ENCODE measurements around the gene PAGR1.

Gene PAGR1

DNA sequence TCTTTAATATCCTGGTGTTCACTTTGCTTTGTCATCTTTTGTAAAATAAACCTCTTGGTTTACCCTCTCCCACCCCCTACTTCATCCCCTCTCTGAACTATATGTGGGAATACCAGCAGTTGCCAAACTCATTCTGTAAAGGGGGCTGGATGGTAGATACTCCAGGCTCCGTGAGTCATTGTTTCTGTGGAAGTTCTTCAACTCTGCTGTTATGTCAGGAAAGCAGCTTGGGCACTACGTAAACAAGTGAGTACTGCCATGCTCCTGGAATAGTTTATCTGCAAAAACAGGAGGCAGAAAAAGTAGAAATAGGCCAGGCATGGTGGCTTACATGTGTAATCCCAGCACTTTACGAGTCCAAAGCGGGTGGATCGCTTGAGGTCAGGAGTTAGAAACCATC, 21.9 kb downstream of the PAGR1 start:
- DNase-seq (ENCODE audit: low spot score), result no peak

DNA sequence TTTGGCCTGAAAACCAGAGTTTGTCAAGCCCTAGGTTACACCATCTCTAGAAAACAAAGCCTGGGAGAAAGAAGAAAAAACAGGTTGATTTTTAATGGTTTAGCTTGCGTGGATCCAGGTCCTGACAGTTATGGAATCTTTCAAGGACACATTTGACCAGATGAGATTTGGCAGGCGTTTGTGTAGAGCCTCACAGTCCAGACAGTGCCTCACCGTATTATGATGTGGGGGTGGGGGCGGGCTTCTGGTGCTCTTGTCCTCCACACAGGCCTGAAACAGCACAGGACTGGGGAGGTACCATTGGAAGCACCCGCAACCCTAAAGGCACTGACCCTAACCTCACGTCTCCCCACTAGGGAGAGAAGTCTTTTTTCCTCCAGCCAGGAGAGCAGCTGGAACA, 23.9 kb downstream of the PAGR1 start:
- DNase-seq (ENCODE audit: low spot score), result no peak

DNA sequence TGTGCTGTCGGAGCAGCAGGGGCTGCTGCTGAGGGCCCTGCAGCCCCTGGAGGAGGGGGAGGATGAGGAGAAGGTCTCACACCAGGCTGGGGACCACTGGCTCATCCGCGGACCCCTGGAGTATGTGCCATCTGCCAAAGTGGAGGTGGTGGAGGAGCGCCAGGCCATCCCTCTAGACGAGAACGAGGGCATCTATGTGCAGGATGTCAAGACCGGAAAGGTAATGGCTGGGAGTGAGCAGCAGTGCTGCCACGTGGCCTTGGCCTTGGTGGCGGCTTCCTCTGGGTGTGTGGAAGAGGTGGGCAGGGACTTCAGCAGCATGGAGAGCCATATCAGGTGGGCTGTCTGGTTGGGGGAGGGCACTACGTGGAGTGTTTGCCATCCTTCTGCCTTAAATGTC, 24.3 kb downstream of the PAGR1 start:
- DNase-seq (ENCODE audit: low spot score), result no peak

DNA sequence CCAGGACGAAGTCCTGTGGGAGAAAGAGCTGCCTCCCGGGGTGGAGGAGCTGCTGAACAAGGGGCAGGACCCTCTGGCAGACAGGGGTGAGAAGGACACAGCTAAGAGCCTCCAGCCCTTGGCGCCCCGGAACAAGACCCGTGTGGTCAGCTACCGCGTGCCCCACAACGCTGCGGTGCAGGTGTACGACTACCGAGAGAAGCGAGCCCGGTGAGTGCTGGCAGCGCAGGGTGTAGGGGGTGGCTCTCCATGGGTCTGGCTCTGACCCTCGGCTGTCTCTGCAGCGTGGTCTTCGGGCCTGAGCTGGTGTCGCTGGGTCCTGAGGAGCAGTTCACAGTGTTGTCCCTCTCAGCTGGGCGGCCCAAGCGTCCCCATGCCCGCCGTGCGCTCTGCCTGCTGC, 25.7 kb downstream of the PAGR1 start:
- no peak for DNase-seq (ENCODE audit: low spot score)

DNA sequence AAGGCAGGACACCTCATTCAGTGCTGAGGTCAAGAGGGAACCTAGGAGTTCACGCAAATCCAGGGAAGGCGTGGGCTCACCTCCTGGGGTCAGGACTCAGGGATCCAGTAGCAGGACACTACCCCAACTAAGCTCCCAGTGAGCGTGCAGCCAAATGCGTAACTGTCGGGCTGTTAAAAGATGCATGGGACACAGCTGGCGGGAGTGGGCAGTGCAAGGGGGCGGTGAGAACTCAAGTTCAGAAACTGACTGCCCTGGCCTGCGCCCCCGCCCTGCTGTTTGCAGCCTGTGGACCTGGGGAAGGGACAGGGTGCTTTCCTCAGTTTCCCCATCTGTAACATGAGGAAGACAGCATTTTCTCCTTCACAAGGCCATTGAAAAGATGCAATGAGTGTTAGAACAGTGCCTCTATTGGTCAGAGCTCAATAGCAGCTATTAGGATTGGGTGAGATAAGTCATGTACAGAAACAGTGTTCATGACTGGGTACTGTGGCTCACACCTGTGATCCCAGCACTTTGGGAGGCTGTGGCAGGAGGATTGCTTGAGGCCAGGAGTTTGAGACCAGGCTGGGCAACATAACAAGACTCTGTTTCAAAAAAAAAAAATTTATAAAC, 26.9 kb downstream of the PAGR1 start:
- DNase-seq (ENCODE audit: low spot score), result no peak

DNA sequence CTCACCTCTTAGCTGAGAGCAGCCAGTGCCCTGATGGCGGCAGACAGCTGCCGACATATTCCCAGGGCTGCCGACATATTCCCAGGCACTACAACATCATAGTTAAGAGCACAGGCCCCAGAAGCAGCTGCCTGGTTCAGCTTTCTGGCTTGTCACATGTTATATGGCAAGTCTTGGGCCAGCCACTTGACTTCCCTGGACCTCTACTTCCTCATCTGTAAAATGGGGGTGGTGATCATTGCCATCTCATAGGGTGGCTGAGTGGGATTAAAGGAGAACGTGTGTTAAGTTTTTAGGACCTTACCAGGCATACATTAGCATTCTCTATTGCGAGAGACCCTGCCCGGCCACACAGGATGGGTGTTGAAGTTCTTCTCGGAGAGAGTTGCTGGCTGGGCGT, 28.0 kb downstream of the PAGR1 start:
- DNase-seq (ENCODE audit: low spot score), result no peak

DNA sequence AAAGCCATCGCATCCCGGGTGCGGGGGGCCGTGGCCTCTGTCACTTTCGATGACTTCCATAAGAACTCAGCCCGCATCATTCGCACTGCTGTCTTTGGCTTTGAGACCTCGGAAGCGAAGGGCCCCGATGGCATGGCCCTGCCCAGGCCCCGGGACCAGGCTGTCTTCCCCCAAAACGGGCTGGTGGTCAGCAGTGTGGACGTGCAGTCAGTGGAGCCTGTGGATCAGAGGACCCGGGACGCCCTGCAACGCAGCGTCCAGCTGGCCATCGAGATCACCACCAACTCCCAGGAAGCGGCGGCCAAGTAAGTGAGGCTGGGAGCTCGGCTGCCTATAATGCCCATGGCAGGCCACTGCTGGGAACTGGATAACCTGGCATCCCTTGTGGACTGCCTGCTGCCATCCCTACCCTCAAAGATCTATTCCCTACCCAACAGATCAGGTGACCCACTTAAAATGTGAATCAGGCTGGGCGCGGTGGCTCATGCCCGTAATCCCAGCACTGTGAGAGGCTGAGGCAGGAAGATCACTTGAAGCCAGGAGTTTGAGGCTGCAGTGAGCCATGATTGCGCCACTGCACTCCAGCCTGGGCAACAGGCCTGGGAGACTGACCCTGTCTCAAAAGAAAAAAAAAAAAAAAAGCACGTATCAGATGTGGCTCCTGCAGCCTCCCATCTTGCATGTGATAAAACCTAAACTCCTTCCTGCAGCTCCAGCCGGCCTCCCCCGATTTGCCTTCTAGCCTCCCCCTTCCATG, 28.8 kb downstream of the PAGR1 start:
- no peak for DNase-seq (ENCODE audit: low spot score)

DNA sequence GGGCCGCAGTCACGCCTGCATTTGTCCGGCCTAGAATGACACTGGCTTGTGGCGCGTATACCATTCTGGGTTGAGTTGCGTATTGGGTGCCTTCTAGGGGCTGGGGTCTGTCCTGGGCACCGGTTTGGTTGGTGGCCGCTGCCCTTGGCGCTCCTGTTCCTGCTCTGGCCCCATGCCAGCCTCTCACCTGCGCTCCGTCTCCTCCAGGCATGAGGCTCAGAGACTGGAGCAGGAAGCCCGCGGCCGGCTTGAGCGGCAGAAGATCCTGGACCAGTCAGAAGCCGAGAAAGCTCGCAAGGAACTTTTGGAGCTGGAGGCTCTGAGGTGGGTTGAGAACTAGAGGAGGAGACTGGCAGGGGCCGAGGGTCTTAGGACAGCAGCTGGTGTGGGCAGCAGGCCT, 29.7 kb downstream of the PAGR1 start:
- DNase-seq (ENCODE audit: low spot score), result no peak

DNA sequence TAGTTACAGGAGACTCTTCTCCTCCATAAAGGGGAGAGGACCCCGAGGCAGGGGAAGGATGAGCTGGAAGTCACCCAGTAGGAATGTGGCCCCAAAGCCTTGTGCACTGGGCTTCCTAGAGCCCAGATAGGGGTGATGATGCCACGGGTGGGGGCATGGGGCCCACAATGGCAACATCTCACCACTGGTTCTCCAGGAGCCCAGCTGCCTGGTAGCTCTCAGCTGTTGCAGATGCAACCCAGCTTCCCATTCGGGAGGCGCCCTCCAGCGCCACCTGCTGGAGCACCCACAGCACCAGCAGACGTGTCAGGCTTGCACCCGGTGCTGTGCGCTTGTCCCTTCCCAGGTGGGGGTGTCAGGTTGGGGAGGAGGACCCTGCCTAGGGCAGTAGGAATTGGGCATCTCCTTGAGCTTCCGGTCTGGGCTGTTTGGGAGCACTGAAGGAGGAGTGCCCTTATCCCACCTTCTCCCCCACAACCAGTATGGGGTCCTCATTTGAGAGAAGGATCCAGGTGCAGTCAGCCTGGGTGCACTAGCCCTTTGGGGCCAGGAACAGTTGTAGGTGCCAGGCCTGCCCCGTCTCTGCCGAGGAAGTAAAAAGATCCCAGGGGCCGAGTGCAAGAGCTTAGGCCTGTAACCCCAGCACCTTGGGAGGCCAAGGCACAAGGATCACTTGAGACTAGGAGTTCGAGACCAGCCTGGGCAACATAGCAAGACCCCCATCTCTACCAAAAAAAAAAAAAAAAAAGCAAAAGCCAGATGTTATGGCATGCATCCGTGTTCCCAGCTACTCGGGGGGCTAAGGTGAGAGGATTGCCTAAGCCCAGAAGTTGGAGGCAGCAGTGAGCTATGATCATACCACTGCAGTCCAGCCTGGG, 32.7 kb downstream of the PAGR1 start:
- peak; percentile 82 for DNase-seq (ENCODE audit: low spot score)

DNA sequence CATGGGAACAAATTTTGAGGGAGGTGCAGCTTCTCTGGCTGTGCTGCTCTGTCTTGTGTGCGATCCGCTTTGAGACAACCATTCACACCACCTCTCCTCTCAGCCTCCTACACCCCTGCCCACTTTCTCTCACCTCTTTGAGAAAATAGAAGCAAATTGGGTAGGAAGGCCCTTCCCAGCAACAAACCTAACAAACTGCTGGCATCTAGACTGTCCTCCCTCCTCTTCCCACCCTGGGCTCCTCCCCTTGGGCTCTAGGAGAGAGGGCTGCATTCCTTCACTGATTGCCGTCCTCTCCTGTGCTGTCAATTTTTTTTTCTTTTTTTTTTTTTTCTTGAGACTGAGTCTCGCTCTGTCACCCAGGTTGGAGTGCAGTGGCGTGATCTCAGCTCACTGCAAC, 33.6 kb downstream of the PAGR1 start:
- DNase-seq (ENCODE audit: low spot score), result no peak

DNA sequence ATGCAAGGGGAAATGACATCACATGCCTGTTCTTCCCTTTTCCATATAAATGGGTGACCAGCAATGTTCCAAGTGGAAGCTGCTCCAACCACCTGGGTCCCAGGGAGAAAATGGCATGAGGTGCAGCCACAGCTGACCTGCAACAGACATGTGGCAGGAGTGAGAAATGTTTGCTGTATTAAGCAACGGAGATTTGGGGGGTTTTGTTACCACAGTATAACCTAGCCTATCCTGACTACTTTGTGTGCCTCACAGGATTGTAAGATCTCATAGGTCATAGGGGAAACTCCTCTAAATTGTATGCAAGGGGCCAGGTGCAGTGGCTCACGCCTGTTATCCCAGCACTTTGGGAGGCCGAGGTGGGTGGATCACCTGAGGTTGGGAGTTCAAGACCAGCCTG, 35.0 kb downstream of the PAGR1 start:
- no peak for DNase-seq (ENCODE audit: low spot score)

DNA sequence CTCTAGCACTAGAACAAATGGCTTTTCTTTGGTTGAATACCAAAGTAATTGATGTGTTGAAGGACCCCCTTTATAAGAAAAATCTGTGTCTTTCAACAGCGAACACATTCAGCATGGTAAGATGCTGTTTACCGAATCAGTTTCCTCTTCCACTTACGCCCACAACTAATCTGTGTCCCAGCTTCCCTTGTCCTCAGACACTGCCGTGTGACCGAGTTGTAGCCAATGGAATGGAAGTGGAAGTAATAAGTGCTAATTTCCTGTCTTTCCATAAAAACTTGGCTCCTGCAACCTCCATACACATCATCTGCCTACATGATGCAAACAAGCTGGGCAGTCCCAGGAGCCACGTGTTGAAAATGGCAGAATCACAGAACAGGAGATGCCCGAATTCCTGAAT, 36.7 kb downstream of the PAGR1 start:
- peak; percentile 26 for DNase-seq (ENCODE audit: low spot score)

DNA sequence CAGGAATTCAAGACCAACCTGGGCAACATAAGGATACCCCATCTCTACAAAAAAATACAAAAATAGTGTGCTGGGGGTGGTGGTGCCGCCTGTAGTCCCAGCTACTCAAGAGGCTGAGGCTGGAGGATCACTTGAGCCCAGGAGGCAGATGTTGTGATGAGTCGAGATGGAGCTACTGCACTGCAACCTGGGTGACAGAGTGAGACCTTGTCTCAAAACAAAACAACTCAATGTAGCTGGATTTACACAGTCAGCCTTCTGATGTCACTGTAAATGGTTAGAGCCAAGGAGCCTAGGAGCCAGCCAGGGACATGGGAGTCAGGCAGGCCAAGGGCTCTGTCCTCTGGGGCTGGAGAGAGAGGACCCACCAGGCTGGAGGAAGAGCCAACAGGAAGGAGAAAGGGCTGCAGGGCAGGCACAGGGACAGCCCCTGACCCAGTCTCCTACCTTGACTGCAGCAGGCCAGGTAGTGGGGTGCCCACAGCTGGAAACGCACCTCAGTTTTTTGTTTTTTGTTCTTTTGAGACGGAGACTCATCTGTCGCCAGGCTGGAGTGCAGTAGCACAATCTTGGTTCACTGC, 38.7 kb downstream of the PAGR1 start:
- DNase-seq (ENCODE audit: low spot score), result no peak

DNA sequence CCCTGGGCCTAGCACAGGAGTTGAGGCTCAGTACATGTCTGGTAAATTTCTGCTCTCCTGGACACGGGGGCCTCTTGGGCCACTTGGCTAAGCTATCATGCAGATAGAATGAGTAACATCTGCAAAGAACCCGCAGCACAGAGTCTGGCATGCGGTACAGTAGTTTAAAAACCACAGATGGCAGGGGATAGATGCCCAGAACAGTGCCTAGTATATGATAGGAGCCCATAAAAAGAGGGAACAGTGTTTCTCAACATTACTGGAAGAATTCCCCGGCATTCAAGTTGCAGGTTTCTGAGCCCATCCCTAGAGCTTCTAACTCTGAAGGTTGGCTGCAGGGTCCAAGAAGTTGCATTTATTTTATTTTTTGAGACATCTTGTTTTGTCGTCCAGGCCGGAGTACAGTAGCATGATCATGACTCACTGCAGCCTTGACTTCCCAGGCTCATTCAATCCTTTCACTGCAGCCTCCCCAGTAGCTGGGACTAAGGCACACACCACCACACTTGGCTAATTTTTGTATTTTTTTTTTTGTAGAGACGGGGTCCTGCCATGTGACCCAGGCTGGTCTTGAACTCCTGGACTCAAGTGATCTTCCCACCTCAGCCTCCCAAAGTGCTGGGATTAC, 41.3 kb downstream of the PAGR1 start:
- DNase-seq (ENCODE audit: low spot score), result no peak

DNA sequence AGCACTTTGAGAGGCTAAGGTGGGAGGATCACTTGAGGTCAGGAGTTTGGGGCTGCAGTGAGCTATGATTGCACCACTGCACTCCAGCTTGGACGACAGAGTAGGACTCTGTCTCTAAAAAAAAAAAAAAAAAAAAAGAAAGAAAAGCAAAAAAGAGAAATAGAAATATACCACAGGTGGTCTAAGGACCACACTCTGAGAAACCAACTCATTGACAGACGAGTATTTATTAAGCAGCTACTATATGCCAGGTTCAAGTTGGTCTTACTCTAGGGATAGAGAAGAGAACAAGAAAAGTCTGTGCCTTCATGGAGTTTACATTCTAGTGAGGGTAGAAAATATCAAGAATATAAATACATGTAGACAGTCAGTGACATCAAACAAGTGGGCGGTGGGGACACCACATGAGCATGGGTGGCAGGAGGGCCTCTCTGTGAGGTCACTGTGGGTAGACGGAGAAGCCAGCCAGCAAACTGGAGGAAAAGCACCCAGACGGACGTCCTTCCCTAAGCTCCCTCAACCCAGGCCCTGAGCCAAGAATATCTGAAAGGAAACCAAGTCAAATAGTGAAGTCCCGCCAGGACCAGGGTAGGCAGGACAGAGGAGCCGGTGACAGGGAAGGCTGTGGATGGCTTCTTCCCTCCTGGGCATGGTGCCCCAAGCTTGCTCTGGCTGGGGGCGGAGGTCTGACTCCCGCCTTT, 42.3 kb downstream of the PAGR1 start:
- no peak for DNase-seq (ENCODE audit: low spot score)

DNA sequence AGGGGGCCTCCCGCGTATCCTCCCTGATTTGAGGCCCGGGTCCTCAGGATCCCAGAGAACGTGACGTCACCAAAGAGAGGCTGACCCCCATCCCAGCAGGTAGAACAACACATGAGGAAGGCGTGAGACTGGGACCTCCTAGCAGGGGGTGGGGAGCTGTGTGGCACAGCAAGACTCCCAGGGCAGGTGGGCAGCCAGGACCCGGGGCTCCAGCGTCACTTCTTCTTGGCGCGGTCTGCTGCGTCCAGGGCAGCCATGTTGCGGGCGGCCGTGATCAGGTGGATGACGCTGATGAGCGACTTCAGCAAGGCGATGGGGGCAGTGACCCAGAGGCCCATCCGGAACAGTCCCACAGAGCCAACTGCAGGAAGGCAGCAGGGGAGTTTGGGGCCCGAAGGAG, 43.0 kb downstream of the PAGR1 start:
- no peak for DNase-seq (ENCODE audit: low spot score)

DNA sequence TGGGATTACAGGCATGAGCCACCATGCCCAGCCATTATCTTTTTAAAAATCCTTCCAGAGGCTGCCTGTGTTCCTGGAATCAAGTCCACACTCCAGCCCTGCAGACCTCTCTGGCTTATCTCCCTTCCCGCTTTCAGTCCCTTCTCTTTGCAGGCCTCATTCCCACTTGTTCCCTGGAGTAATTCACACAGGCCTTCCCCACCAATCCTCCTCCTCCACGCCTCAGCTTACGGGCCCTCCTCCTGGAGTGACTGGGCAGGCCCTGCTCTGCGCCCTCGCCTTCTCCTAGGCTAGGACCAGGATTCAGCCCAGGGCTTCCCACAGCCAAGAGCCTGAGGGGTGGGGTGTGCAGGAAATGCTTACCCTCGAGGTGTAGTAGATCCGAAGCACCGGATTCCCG, 44.3 kb downstream of the PAGR1 start:
- no peak for DNase-seq (ENCODE audit: low spot score)

DNA sequence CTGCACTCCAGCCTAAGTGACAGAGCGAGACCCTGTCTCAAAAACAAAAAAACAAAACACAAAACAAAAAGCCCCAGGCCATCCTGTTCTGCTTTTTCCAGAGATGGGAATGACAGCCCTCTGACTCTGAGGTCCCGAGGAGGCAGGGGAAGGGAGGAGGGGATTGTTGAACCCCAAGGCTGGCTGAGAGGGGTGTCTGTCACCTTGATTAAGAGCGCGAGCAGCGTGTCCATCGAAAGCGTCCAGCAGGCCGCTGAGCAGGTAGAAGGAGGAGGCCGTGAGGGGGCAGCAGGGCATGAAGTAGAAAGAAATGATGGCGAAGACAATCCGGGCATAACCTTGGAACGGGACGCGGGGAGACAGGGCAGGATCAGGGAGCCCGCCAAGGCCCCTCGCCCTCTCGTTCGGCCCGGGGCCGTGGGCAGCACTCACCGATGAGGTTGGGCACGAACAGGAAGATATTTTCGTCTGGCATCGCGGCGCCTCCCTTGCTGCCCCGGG, 46.5 kb downstream of the PAGR1 start:
- peak; percentile 34 for DNase-seq (ENCODE audit: low spot score)

DNA sequence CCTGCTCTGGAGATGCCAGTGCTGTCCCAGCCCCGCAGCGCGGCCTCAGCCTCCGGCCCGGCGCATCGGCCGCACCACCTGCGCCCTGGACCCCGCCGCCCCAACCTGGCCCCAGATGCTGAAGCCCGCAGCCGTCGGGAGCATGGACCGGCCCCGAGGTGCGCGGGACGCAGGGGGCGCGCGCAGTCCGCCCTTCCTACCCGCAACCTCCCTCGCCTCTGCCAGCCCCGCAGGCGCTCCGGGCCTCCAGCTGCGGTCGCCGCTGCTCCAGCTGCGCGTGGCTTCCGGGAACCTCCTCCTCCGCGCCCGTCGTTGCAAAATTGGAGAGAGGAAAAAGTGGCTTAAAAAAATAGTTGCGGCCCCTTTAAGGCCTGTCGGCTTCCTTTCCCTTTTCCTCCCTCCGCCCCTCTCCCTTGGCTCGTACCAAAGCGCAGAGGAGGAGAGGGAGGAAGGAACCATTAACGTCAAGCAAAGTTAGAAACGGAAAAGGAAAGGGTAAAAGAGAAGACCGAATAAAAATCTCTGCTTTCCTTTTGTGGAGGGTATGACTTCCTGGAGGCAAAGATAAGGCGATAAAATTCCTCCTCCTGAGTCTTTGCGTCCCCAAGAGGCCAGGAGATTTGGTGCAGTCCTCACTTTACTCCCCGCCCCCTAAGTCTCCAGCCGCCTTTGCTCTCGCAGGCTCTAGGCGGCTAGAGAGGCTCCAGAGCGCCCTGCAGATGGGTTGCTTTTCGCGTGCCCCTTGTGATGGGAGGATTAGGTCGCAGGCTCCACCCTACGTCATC, 47.1 kb downstream of the PAGR1 start, which contains the start of gene CDIPT:
TSS of gene CDIPT (minus strand) at position 343 of the 785 bp plus-strand sequence. CDS start 369 bp downstream, outside the sequence.
- DNase-seq (ENCODE audit: low spot score), result peak; percentile 91

DNA sequence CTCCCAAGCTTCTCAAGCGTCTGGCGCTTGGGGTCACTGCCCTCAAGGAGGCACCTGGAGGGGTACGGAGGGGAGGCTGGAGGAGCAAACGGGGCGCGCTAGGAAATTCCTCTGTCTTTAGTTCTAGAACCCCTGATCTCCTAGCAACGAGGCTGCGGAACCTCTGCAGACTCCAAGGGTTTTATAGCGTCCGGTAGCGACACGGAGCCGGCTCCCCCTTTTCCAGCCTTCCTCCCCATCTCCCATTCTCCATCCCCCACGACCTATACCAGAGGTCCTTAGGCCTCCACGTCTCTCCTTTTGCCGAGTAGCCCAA, 47.7 kb downstream of the PAGR1 start:
- no peak for DNase-seq (ENCODE audit: low spot score)

DNA sequence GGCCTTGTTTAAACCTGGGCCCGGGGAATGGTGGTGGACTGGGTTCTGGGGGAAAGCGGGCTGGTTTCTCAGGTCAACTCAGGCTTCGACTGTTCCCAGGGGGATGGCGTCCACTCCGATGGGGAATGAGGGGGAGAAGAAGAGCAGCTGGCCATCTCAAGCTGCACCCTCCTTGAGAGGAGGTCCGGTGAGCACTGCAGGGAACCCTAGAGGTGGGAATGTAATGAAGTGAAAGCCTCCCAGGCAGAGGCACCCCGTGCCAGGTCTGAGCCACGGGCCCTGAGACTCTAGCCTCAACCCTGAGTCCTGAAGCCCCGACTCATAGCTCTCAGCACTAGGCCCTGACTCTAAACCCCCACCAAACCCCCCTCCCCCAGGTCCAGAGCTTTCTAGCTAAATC, 48.3 kb downstream of the PAGR1 start:
- DNase-seq (ENCODE audit: low spot score), result no peak
